Caki2 (cell line): ENCODE results near the gene ADAMTS17. TPM values are rescaled to one million over a fixed set of nuclear protein-coding genes. Genes with fewer than 3 reads are reported as not detected.

Source experiments
- DNase-seq: peaks from one replicate; pipeline ENCODE4 v3.0.0-alpha.2; 2015; ENCODE audit warnings: low read depth
- in situ Hi-C: cut with HindIII; loops from 2 replicates; pipeline ENCODE4 v1.10.0; 2016; ENCODE audit warnings: low sequenced_read_pairs, low pct_unique_long_range_greater_than_20kb, mixed read lengths
- total RNA-seq: library from RNA; depleted of rRNA; stranded (reverse); fragments of >200 nt; shearing (Covaris generic); gene quantifications from 2 replicates; pipeline ENCODE4 v1.2.3, GENCODE V29; 2014; ENCODE audit warnings: low replicate concordance

ADAMTS17 gene
- total RNA-seq, 1 experiment from 2014 or later: not detected

DNA sequence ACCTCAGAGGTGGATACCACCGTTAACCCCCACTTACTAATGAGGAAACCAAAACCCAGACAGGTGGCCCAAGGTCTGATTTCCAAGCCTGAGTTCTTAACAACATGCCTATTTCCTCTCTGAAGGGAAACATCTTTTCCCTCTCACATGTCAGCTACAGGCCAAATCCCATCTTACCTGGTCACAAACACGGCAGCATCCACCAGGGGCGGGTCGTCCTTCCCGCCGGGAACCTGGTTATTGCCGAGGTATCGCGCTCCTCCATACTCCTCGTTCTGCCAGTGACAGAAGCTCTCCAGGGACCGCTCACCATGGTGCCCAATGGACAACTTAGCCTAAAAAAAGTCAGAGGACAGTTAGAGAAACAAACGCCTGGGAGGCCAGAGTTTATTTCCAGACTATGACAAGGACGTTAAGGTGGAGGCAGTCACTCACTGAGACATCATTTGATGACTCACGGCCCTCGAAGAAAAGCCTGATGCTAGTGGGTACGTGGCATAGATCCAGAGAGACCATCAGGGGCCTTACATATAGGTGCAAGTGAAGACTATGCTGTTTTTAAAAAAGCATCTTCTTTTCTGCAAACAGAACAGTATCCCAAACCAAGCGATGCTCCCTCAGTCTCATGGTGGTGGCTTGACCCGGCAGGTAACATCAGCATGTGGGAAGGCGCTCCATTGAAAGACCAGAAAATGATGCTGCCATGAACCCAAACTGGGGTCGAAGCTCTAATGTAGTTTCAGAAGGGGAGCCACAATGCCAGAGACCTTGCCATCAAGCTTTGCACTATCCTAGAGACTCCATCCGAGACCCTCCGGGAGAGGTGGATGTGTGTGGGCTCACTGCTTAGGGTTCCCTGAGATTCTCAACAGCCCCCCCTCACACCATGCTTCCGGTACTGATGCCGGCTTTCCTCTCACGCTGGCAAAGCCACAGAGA lies 80.2 kb downstream of the ADAMTS17 start:
- in situ Hi-C loops: no loop called here
- DNase-seq: no peak

DNA sequence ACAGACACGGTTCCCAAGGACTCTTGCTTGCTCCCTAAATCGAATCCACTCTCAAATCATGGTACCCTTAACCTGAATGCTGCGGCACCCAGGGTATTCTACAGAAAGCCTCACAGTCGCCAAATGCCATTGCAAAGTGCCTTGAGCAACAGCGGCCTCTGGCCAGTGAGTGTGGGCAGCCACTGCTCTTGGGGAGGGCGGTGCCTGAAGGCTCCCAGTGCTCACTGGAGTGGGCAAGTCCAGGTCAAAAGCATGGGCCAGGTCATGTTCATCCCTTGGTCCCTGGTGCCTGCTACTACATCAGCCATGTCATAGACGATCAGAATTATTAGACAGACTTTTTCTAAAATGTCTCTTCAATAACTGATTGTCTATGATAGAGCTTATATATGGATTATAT lies 82.5 kb downstream of the ADAMTS17 start:
- in situ Hi-C loops: no loop called here
- DNase-seq: no peak

- DNase-seq: no peak
- in situ Hi-C loops: no loop called here
These were observed 84.7 kb downstream of the ADAMTS17 start for GRCh38 chr15:100256970-100257650.

DNA sequence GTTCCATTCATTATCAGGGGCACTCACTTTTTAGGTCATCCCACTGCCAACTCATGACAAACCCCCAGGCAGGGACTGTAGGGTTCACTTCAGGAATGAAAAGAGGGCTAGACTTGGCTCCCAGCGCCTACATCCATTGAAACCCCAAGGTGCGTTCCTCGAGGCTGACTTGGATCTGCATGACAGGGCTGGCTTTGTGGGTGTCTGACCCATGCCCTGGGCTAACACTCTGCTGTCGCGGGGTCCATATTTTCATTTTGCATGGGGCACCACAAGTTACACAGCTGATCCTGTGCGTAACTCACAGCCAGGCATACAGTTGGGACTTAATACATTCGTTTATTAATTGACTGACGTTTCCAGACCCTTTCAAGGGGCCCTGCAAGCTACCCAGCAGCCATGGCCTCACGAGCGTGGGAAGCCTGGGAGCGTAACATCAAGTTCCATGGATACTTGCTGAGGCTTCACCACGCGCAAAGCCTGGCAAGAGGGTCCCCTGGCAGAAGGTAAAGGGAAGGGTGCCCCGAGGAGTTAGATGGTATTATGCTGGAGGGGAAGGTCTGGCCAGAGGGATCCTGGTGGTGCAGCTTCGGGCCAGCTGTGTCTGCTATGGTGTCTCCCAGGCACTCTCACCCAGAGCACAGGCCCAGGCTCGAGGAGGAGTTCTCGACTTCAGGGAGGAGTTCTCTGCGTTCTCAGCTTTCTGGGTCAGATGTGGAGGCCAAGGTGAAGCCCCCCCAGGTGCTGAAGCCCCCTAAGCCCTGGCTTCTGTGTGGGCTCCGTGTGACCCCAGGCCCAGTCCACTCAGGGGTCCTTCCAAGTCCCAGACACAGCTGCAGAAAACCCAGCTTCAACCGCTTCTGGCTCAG lies 85.4 kb downstream of the ADAMTS17 start:
- no peak for DNase-seq
- in situ Hi-C loops: no loop called here

GRCh38 chr15:100255644-100256043 lies 86.1 kb downstream of the ADAMTS17 start:
- no peak for DNase-seq
- in situ Hi-C loops: no loop called here

GRCh38 chr15:100254691-100255090 lies 87.1 kb downstream of the ADAMTS17 start:
- DNase-seq: no peak
- in situ Hi-C loops: no loop called here

GRCh38 chr15:100254285-100254684 lies 87.5 kb downstream of the ADAMTS17 start:
- in situ Hi-C loops: no loop called here
- DNase-seq: no peak

- in situ Hi-C loops: no loop called here
- DNase-seq: no peak
These were observed 88.1 kb downstream of the ADAMTS17 start for GRCh38 chr15:100253640-100254039.

DNA sequence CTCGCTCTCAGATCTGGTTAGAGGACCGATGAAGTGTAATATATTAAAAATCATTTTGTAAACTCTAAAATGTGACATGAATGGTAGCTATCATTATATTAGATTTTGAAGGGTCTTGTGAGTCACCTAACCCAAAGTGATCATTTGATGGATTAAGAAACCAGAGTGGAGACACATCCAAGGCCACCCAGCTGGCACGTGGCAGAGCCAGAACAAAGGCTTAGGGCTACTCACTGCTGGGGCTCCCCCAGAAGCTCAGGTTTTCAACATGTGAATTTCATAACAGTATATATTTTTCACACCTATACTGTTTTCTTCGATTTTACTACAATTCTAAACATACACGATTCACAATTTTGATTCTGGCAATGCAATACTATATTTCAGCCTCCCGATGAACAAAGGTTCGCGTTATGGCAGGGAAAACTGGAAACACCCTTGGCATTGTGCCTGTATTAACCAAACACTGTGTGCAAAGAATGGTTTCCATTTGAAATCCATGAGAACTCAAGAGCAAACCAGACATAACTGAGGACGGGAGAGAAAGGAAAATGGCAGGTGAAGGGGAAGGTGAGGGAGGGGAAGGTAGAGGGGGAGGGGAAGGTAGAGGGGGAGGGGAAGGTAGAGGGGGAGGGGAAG lies 88.9 kb downstream of the ADAMTS17 start:
- no peak for DNase-seq
- in situ Hi-C loops: no loop called here

GRCh38 chr15:100252359-100252758 lies 89.4 kb downstream of the ADAMTS17 start:
- in situ Hi-C loops: no loop called here
- DNase-seq: no peak

DNA sequence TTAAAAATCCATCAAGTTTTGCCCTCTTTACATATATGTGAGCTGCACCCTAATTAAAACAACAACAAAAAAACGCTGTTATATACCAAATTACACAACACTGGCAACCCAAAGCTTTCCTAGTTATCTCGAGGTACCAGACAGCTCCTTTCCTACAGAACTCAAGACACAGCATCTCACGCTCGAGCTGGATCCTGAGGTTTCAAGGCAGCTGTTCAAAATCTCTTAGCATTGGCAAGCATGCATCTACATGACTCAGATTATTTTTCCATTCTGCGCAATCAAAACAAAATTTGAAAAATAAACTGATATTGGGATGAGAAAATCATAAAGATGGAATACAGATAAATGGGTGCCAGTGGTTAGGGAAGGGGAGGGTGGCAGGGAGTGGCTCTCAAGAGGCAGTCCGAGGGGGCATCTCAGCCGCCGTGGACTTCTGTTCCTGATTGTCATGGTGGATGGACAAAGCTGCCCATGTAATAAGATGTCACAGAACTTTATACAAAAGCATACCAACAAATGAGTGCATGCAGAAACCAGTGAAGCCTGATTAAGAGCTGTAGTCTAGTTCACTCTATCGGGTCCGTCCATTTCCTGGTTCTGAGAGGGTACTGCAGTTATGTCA lies 91.5 kb downstream of the ADAMTS17 start:
- DNase-seq: no peak
- in situ Hi-C loops: no loop called here

DNA sequence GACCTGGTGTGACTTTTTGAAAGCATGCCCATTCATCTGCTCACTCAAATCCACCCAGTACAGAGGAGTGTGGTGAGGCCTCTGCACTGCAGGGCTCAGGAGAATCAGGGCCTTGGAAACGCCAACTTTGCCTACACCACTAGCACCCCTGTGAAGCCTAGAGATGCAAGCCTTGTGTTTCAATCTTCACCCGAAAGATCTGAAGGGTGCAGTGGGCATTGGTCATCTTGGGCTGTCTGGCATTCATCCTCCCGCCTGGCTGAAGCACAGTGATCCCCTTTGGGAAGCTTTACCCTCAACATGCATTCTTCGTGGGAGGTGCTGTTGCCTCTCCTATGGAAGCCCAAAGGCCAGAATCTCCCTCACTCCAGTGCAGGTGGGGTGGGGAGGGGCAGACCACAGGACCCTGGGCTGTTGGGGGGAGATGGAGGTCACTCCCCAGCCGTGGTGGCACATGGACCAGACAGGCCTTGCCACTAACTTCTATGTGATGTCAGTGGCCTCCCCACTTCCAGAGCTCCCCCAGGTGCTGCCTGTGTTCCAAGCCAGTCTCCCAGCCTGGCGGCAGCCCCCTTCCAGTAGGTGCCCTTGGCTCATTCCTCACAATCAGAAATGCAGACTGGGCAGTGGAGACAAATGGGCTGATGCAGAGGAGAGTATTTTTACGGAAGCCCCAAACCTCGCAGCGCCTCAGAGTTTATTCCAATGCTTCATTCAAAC lies 92.5 kb downstream of the ADAMTS17 start:
- in situ Hi-C loops: no loop called here
- DNase-seq: no peak

GRCh38 chr15:100248236-100248635 lies 93.5 kb downstream of the ADAMTS17 start:
- no peak for DNase-seq
- in situ Hi-C loops: no loop called here

- in situ Hi-C loops: no loop called here
- no peak for DNase-seq
These were observed 94.2 kb downstream of the ADAMTS17 start for GRCh38 chr15:100247228-100248225.

DNA sequence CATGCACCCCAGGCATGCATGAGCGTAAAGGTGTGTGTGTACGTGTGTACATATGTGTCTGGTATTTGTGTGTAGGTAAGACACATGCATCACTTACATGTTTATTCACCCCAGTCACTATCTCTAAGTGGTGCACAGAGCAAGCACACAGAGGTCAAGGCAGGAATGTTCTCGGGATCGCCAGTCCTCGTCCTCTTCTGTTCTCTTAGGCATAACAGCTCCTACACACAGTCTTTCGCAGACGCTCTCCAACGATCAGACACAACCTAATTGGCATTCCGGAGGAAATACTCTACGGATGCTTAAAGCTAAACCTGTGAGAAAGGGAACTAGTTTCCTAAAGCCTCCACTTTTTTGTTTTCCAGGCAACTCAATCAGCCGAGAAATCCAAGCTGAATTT lies 95.9 kb downstream of the ADAMTS17 start:
- no peak for DNase-seq
- in situ Hi-C loops: no loop called here

DNA sequence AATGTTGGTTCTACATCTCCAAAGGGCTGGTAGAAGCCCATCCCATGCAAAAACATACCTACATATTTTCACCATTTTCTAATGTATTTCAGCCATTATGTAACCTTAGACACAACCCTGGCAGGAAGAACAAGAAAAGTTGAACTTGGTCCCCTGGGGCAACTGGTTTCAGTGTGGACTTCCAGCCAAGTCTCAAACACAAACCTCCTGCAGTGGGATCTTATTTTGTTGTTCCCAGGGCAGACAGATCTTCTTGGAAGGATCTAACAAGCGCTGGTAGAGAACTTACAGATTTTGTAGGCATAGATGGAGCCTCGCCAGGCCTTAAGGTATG lies 96.3 kb downstream of the ADAMTS17 start:
- in situ Hi-C loops: no loop called here
- DNase-seq: no peak
